Breast epithelium (tissue), 3 donors: ENCODE data around the gene PDZRN3.

Experiments used
- POLR2A ChIP-seq: fragments of 450-650 bp; IDR thresholded peaks from one replicate; pipeline ENCODE4 v1.6.1; 2016; ENCODE audit warnings: antibody characterized with exemption, mild to moderate bottlenecking, moderate library complexity
- TF ChIP-seq, protein P1 (sequence below), 3 donors: fragments of 450-650 bp; IDR thresholded peaks; one replicate each; pipeline ENCODE4 v1.5.1; 2016 to 2017; ENCODE audit warnings: antibody characterized with exemption in 3 of 3, mild to moderate bottlenecking in 3 of 3, moderate library complexity in 3 of 3

DNA sequence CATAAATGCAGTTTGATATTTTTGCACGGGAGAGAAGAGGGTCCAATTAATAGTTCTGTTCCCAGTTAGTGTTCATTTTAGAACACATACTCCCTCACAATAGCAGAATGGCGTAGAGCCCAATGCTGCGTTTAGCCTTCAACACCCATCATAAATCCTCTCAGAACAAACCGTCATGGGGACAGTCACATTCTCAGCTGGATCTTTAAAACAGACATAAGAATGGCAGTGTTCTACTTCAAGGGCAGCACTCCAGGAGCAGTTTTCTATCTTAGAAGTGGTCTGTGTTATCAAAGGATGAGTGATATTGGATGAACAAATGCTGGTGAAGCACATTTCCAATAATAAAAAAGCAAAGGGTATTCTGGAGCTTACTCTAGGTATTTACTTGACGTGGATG is 230.5 kb downstream of the PDZRN3 start:
- no peak for TF ChIP-seq POLR2A
- TF ChIP-seq, protein P1, sequence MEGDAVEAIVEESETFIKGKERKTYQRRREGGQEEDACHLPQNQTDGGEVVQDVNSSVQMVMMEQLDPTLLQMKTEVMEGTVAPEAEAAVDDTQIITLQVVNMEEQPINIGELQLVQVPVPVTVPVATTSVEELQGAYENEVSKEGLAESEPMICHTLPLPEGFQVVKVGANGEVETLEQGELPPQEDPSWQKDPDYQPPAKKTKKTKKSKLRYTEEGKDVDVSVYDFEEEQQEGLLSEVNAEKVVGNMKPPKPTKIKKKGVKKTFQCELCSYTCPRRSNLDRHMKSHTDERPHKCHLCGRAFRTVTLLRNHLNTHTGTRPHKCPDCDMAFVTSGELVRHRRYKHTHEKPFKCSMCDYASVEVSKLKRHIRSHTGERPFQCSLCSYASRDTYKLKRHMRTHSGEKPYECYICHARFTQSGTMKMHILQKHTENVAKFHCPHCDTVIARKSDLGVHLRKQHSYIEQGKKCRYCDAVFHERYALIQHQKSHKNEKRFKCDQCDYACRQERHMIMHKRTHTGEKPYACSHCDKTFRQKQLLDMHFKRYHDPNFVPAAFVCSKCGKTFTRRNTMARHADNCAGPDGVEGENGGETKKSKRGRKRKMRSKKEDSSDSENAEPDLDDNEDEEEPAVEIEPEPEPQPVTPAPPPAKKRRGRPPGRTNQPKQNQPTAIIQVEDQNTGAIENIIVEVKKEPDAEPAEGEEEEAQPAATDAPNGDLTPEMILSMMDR (IDR thresholded peaks at IDR 0.05), result no peak
